ENCODE results near the gene MAST2. TPM values are rescaled to one million over a fixed set of nuclear protein-coding genes. Genes with fewer than 3 reads are reported as not detected.

The MAST2 gene
- total RNA-seq, 3 donors from 2014 or later = 28.0 to 34.4 (median 31.6) TPM

DNA sequence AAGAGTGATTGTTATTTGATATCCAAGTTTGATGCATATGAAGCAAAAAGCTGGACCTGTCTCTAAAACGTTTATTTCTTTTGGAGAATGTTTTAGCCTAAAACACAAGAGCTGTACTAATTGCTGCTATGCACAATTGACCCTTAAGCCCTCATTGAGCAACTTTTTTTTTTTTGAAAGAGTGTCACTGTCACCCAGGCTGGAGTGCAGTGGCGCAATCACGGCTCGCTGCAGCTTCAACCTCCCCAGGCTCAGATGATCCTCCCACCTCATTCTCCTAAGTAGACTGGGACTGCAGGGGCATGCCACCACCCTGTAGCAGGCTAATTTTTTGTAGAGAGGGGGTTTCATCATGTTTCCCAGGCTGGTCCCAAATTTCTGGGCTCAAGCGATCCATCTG, 199.9 kb downstream of the MAST2 start:
- TF ChIP-seq POLR2A (IDR thresholded peaks at IDR 0.05) (no peak), POLR2AphosphoS5 (IDR thresholded peaks at IDR 0.05) (no peak)
- TF ChIP-seq, protein P1, sequence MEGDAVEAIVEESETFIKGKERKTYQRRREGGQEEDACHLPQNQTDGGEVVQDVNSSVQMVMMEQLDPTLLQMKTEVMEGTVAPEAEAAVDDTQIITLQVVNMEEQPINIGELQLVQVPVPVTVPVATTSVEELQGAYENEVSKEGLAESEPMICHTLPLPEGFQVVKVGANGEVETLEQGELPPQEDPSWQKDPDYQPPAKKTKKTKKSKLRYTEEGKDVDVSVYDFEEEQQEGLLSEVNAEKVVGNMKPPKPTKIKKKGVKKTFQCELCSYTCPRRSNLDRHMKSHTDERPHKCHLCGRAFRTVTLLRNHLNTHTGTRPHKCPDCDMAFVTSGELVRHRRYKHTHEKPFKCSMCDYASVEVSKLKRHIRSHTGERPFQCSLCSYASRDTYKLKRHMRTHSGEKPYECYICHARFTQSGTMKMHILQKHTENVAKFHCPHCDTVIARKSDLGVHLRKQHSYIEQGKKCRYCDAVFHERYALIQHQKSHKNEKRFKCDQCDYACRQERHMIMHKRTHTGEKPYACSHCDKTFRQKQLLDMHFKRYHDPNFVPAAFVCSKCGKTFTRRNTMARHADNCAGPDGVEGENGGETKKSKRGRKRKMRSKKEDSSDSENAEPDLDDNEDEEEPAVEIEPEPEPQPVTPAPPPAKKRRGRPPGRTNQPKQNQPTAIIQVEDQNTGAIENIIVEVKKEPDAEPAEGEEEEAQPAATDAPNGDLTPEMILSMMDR (IDR thresholded peaks at IDR 0.05) = no peak
- Histone ChIP-seq H3K27me3 (no peaks in the 10 kb centered on the region), H3K4me3 (no peak overlapping the region), H3K9me3 (no peaks in the 10 kb centered on the region), H3K36me3 (peaks cover 1% of the 10 kb centered on the region), H3K27ac (no peak overlapping the region), H3K4me1 (no peaks in the 10 kb centered on the region)
- no peak for DNase-seq (ENCODE audit: low spot score in 2 of 2)
- intact Hi-C loops (cut with DNase I; ENCODE audit: low total_unique reads) = no loop called here

DNA sequence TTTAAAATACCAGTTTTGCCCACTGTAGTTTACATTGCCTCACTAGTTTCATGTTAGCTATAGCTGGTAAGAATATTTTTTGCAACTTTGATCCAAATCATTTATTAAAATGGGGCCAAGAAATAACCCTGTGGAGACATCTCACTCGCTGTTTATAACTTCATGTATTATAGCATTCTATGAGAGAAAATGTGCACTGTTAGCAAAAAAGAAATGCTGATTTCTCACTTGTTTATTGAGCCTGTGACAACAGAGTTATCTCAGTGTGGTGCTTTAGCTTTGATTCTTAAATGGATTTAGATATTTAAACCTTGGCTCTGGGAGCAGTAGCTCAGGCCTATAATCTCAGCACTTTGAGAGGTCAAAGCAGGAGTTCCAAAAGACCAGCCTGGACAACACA, 201.1 kb downstream of the MAST2 start:
- no peaks in the 10 kb centered on the region for H3K4me1 ChIP-seq
- H3K9me3 ChIP-seq = no peaks in the 10 kb centered on the region
- H3K27me3 ChIP-seq = no peaks in the 10 kb centered on the region
- intact Hi-C loops (cut with DNase I; ENCODE audit: low total_unique reads) = no loop called here
- TF ChIP-seq, protein P1 (IDR thresholded peaks at IDR 0.05) = no peak
- TF ChIP-seq POLR2AphosphoS5 (IDR thresholded peaks at IDR 0.05) (no peak), POLR2A (IDR thresholded peaks at IDR 0.05) (no peak)
- H3K27ac ChIP-seq = no peak overlapping the region
- H3K36me3 ChIP-seq = peaks cover 4% of the 10 kb centered on the region
- no peak for DNase-seq (ENCODE audit: low spot score in 2 of 2)
- no peak overlapping the region for H3K4me3 ChIP-seq

DNA sequence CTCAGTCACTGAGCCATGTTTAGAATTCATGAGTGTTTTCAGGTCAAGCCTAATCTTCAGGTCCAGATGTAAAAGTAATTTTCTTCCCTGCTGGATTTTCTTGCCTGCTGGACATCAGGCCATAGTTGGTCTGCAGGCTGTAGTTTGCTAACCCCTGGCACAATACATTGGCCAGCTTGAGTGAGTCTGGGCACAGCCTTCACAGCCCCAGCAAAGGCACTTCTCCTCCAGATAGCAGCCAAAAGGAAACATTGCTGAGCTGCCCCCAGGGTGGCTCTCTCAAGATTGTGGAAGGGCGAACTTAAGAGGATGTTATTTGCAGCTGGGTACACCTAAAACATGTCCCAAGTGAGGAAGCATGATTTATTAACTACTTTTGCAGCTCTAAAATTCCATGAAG, 202.2 kb downstream of the MAST2 start:
- no peak overlapping the region for H3K4me3 ChIP-seq
- TF ChIP-seq POLR2AphosphoS5 (IDR thresholded peaks at IDR 0.05) = no peak
- no peak for TF ChIP-seq POLR2A (IDR thresholded peaks at IDR 0.05)
- TF ChIP-seq, protein P1 (IDR thresholded peaks at IDR 0.05) = no peak
- H3K36me3 ChIP-seq = peaks cover 4% of the 10 kb centered on the region
- H3K4me1 ChIP-seq = no peaks in the 10 kb centered on the region
- intact Hi-C loops (cut with DNase I; ENCODE audit: low total_unique reads) = no loop called here
- DNase-seq (ENCODE audit: low spot score in 2 of 2) = no peak
- no peaks in the 10 kb centered on the region for H3K27me3 ChIP-seq
- H3K27ac ChIP-seq = no peak overlapping the region
- no peaks in the 10 kb centered on the region for H3K9me3 ChIP-seq

DNA sequence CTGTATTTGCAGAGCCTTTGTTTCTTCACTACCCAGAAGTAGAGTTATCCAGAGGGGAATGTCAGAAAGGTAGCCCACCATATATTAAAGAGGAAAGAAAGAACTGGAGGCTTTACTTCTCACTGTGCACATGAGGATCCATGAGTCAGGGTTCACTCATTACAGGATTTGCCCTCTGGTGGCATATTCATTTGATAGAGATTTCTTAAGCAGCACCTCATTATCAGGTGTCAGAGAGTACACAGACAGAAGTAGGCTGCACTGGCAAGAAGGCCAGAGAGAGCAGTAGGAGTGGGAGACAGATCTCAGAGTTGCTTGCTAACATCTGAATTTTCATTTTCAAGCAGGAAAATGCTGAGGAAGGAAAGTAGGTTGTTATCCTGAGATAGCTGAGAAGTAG, 205.2 kb downstream of the MAST2 start:
- DNase-seq (ENCODE audit: low spot score in 2 of 2) = no peak

DNA sequence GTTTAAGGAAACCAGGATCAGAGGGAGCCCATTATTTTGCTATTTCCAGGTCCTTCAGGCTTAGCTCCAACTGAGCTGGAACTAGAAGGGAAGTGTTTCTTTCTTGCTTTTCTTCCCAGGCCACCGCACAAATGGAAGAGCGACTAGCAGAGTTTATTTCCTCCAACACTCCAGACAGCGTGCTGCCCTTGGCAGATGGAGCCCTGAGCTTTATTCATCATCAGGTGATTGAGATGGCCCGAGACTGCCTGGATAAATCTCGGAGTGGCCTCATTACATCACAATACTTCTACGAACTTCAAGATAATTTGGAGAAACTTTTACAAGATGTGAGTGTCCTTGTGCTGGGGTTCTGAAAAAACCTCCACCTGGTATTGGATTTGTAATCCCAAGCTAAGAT, 207.2 kb downstream of the MAST2 start:
- Histone ChIP-seq H3K4me1 (no peaks in the 10 kb centered on the region), H3K27ac (peak overlapping the region in 1 of 2 donors; percentile 25), H3K36me3 (peaks cover 4% of the 10 kb centered on the region), H3K9me3 (no peaks in the 10 kb centered on the region), H3K27me3 (no peaks in the 10 kb centered on the region), H3K4me3 (no peak overlapping the region)
- intact Hi-C loops (cut with DNase I; ENCODE audit: low total_unique reads) = no loop called here
- no peak for DNase-seq (ENCODE audit: low spot score in 2 of 2)
- TF ChIP-seq POLR2A (IDR thresholded peaks at IDR 0.05) (no peak), POLR2AphosphoS5 (IDR thresholded peaks at IDR 0.05) (no peak)
- TF ChIP-seq, protein P1 (IDR thresholded peaks at IDR 0.05) = no peak

More for the DNA sequence above, 205.2 kb downstream of the MAST2 start:
- Histone ChIP-seq H3K36me3 (peaks cover 4% of the 10 kb centered on the region), H3K27me3 (no peaks in the 10 kb centered on the region), H3K27ac (no peak overlapping the region), H3K9me3 (no peaks in the 10 kb centered on the region), H3K4me3 (no peak overlapping the region), H3K4me1 (no peaks in the 10 kb centered on the region)
- no peak for TF ChIP-seq POLR2AphosphoS5 (IDR thresholded peaks at IDR 0.05)
- no peak for TF ChIP-seq POLR2A (IDR thresholded peaks at IDR 0.05)
- TF ChIP-seq, protein P1 (IDR thresholded peaks at IDR 0.05) = no peak
- intact Hi-C loops (cut with DNase I; ENCODE audit: low total_unique reads) = no loop called here

All from breast epithelium (tissue), 4 donors.